ENCODE results near the gene KPNA6.

- TF ChIP-seq CTCF (IDR thresholded peaks at IDR 0.05) (peak; percentile 68), MAX (IDR thresholded peaks at IDR 0.05; ENCODE audit: low read depth) (no peak), ELF1 (IDR thresholded peaks at IDR 0.05) (no peak), RAD21 (IDR thresholded peaks at IDR 0.05; ENCODE audit: low read length) (peak; percentile 72), GABPA (IDR thresholded peaks at IDR 0.05; ENCODE audit: low read depth) (no peak)
Observed at GRCh38 chr1:32063261-32063681, 44.6 kb upstream of the KPNA6 start.
